Measurements from ENCODE around the gene TIGD7. TPM values are rescaled to one million over a fixed set of nuclear protein-coding genes. Genes with fewer than 3 reads are reported as not detected.

The TIGD7 gene
- total and polyA plus RNA-seq, 2 of the 13 experiments (the other 11 are each of a cell fraction or from before 2014, with no cell fraction given): not detected

GRCh38 chr16:3264137-3265036 lies 40.8 kb downstream of the TIGD7 start (continued):
- TF ChIP-seq ZNF772 (CRISPR knock-in tag; IDR thresholded peaks at IDR 0.05): peak; percentile 18; the same call in 1 of the 2 replicates
- TF ChIP-seq JDP2 (CRISPR knock-in tag; IDR thresholded peaks at IDR 0.05; ENCODE audit: borderline replicate concordance): no peak; the same call in 1 of the 2 replicates
- 0 out of 2 replicates have a peak, but pooled peaks have one; percentile 11 for TF ChIP-seq ZNF615 (CRISPR knock-in tag; IDR thresholded peaks at IDR 0.05; ENCODE audit: borderline replicate concordance)
- no peak; the same call in 1 of the 2 replicates for TF ChIP-seq GZF1 (CRISPR knock-in tag; IDR thresholded peaks at IDR 0.05)
- peak; percentile 28; the same call in 1 of the 2 replicates for TF ChIP-seq ZSCAN21 (CRISPR knock-in tag; IDR thresholded peaks at IDR 0.05; ENCODE audit: borderline replicate concordance)
- TF ChIP-seq THRA (CRISPR knock-in tag; IDR thresholded peaks at IDR 0.05; ENCODE audit: borderline replicate concordance): peak; percentile 9; the same call in 1 of the 2 replicates
- TF ChIP-seq MED1 (CRISPR knock-in tag; IDR thresholded peaks at IDR 0.05): no peak
- no peak for TF ChIP-seq ZNF720 (CRISPR knock-in tag; IDR thresholded peaks at IDR 0.05)
- TF ChIP-seq ZNF784 (CRISPR knock-in tag; IDR thresholded peaks at IDR 0.05; ENCODE audit: borderline replicate concordance): peak; percentile 41; the same call in 1 of the 2 replicates
- TF ChIP-seq ZNF124 (CRISPR knock-in tag; IDR thresholded peaks at IDR 0.05): peak; percentile 42; the same call in 1 of the 2 replicates
- no peak for TF ChIP-seq HNF4G (IDR thresholded peaks at IDR 0.05; ENCODE audit: borderline replicate concordance, low read depth, low read length)
- no peak for TF ChIP-seq HNF4G (CRISPR knock-in tag; IDR thresholded peaks at IDR 0.05; ENCODE audit: borderline replicate concordance, low read depth)
- no peak for TF ChIP-seq ZBTB44 (CRISPR knock-in tag; IDR thresholded peaks at IDR 0.05)
- TF ChIP-seq ZFP1 (CRISPR knock-in tag; IDR thresholded peaks at IDR 0.05): no peak
- no peak for TF ChIP-seq ZNF30 (CRISPR knock-in tag; IDR thresholded peaks at IDR 0.05)
- TF ChIP-seq ZNF83 (CRISPR knock-in tag; IDR thresholded peaks at IDR 0.05; ENCODE audit: borderline replicate concordance): no peak
- peak; percentile 89 for TF ChIP-seq MNT (IDR thresholded peaks at IDR 0.05)
- TF ChIP-seq SP4 (CRISPR knock-in tag; IDR thresholded peaks at IDR 0.05): peak; percentile 66
- TF ChIP-seq FLYWCH1 (CRISPR knock-in tag; IDR thresholded peaks at IDR 0.05): no peak
- TF ChIP-seq MLLT10 (CRISPR knock-in tag; IDR thresholded peaks at IDR 0.05): no peak
- TF ChIP-seq ZBTB34 (CRISPR knock-in tag; IDR thresholded peaks at IDR 0.05): no peak
- peak; percentile 73 for TF ChIP-seq ASH2L (IDR thresholded peaks at IDR 0.05; ENCODE audit: insufficient read length, low read depth, low read length)
- TF ChIP-seq SRY (CRISPR knock-in tag; IDR thresholded peaks at IDR 0.05): peak; percentile 69; the same call in 1 of the 2 replicates

Data from HepG2 (cell line).